IPS-15b (cell line): ENCODE data around the gene NDUFA6.

Experiments used
- H3K27me3 ChIP-seq: one replicate; pipeline ENCODE4 v1.6.1; 2013; ENCODE audit warnings: low read length; ENCODE audit not compliant: control insufficient read depth, insufficient read depth
- H3K36me3 ChIP-seq: one replicate; pipeline ENCODE4 v1.6.1; 2013; ENCODE audit warnings: low read length; ENCODE audit not compliant: control insufficient read depth, insufficient read depth
- H3K4me1 ChIP-seq: one replicate; pipeline ENCODE4 v1.6.1; 2013; ENCODE audit warnings: mild to moderate bottlenecking, low read length; ENCODE audit not compliant: control insufficient read depth, insufficient read depth
- H3K4me3 ChIP-seq: one replicate; pipeline ENCODE4 v1.5.1; 2013; ENCODE audit warnings: low read depth, low read length
- H3K9ac ChIP-seq: one replicate; pipeline ENCODE4 v1.6.1; 2013; ENCODE audit warnings: low read depth, mild to moderate bottlenecking, low read length
- H3K9me3 ChIP-seq: one replicate; pipeline ENCODE4 v1.6.1; 2013; ENCODE audit warnings: mild to moderate bottlenecking, low read length; ENCODE audit not compliant: control insufficient read depth, insufficient read depth

NDUFA6 gene

GRCh38 chr22:42101199-42101598 is 10.6 kb upstream of the NDUFA6 start:
- Histone ChIP-seq H3K36me3 (no peaks in the 10 kb centered on the region), H3K27me3 (no peaks in the 10 kb centered on the region), H3K9ac (no peak overlapping the region), H3K4me1 (no peaks in the 10 kb centered on the region), H3K9me3 (peaks cover 4% of the 10 kb centered on the region), H3K4me3 (no peak overlapping the region)

- H3K27me3 ChIP-seq = peaks cover 3% of the 10 kb centered on the region
- peaks cover 3% of the 10 kb centered on the region for H3K4me1 ChIP-seq
- H3K36me3 ChIP-seq = peaks cover 11% of the 10 kb centered on the region
- no peaks in the 10 kb centered on the region for H3K9me3 ChIP-seq
- peak overlapping the region; percentile 70 for H3K9ac ChIP-seq
- H3K4me3 ChIP-seq = peak overlapping the region; percentile 98
These were observed 847 bp upstream of the NDUFA6 start for GRCh38 chr22:42091455-42091782.

DNA sequence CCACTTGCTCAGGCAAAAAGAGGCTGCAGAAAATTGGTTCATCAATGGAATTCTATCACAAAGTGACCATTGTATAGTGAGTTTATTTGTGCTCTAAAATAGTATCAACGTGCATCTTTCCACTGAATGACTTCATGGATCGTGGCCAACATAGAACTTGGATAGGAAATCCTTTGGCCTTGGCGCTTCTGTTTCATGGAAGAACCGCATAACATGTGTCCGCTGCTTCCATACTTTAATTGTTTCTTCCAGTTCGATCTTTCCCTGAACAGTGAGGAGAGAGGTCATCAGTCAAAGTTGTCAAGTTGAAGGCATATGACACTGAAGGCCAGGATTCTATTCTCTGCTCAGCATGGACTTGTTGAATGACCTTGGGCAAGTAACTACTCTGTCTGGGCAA is 4.5 kb downstream of the NDUFA6 start:
- peaks cover 30% of the 10 kb centered on the region for H3K36me3 ChIP-seq
- H3K4me3 ChIP-seq = no peak overlapping the region
- H3K4me1 ChIP-seq = no peaks in the 10 kb centered on the region
- H3K9ac ChIP-seq = no peak overlapping the region
- H3K27me3 ChIP-seq = no peaks in the 10 kb centered on the region
- H3K9me3 ChIP-seq = no peaks in the 10 kb centered on the region

- Histone ChIP-seq H3K27me3 (no peaks in the 10 kb centered on the region), H3K36me3 (peaks cover 26% of the 10 kb centered on the region), H3K9ac (no peak overlapping the region), H3K4me3 (no peak overlapping the region), H3K9me3 (no peaks in the 10 kb centered on the region), H3K4me1 (no peaks in the 10 kb centered on the region)
These were observed 5.7 kb downstream of the NDUFA6 start for GRCh38 chr22:42084874-42085273.

DNA sequence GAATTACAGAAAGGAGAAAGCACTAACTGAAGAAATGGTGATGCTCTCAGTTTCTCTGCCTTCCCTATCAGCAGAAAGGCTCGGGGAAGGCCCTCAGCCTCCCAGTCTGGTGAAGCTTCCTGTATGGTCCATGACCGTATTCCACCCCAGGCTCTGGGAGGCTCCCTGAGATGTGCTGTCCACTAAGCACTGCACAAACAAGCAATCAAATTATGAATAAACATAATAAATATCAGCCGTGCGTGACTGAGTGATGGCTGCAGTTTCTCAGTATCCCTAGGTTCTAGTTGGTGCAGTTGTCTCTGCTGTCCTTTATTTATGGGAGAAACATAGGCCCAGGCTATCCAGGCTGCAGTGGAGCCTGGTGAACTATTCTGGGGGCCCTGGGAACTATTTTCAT is 7.5 kb downstream of the NDUFA6 start:
- no peaks in the 10 kb centered on the region for H3K27me3 ChIP-seq
- no peak overlapping the region for H3K9ac ChIP-seq

GRCh38 chr22:42080287-42080686 is 10.3 kb downstream of the NDUFA6 start:
- peaks cover 16% of the 10 kb centered on the region for H3K36me3 ChIP-seq
- H3K9me3 ChIP-seq = no peaks in the 10 kb centered on the region
- peak overlapping the region; percentile 84 for H3K4me3 ChIP-seq
- no peak overlapping the region for H3K9ac ChIP-seq
- no peaks in the 10 kb centered on the region for H3K27me3 ChIP-seq
- peaks cover 4% of the 10 kb centered on the region for H3K4me1 ChIP-seq

More for the DNA sequence above, 7.5 kb downstream of the NDUFA6 start:
- peaks cover 23% of the 10 kb centered on the region for H3K36me3 ChIP-seq
- H3K4me1 ChIP-seq = peaks cover 4% of the 10 kb centered on the region
- no peaks in the 10 kb centered on the region for H3K9me3 ChIP-seq
- no peak overlapping the region for H3K4me3 ChIP-seq

DNA sequence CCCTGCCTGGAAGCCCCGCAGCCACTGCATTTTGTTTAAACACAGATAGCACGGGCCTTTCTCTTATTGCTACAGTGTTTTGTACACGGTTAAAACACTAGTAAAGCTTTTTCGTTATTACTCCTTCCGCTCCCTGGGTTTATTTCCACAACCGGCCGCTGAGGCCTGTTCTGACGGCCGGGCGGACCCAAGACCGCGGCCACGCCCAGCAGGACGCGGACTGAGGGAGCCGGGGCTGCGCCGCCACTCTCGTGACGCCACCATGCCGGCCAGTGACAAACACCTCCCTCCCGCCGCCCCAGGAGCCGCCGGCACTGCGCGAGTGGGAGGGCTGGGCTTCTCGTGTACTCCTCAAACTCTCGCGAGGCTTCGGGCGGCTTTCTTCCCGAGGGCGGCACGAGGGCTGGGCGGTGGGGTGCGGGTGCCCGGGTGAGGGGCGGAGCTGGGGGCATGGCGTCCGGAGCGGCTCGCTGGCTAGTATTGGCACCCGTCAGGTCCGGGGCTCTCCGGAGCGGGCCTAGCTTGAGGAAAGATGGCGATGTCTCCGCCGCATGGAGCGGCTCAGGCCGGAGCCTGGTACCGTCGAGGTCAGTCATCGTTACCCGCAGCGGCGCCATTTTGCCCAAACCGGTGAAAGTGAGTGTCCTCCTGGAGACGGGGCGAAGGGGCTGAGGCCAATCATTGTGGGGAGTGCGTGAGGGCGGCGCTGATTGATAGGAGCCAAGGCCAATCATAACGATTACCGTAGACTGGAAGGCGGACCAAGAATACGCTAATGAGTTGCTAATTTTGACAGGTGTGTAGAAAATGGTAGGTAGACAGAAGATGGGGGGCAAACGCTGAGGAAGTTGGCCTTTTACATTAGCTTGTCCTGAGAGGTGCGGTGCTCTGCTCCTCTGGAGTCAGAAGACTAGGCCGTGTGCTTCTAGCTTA is 11.0 kb downstream of the NDUFA6 start, which contains the start of gene SMDT1:
Gene SMDT1 (plus strand): TSS at position 382 of the 933 bp plus-strand sequence. CDS start 69 bp downstream, at position 451.
- Histone ChIP-seq H3K36me3 (peaks cover 16% of the 10 kb centered on the region), H3K27me3 (no peaks in the 10 kb centered on the region), H3K9ac (peak within 1 kb of the TSS; percentile 74), H3K4me3 (peak within 1 kb of the TSS; percentile 84), H3K9me3 (no peaks in the 10 kb centered on the region), H3K4me1 (peaks cover 4% of the 10 kb centered on the region)

- H3K9me3 ChIP-seq = no peaks in the 10 kb centered on the region
- H3K9ac ChIP-seq = peak overlapping the region; percentile 74
- H3K4me3 ChIP-seq = peak overlapping the region; percentile 84
- peaks cover 4% of the 10 kb centered on the region for H3K4me1 ChIP-seq
- H3K27me3 ChIP-seq = no peaks in the 10 kb centered on the region
- H3K36me3 ChIP-seq = peaks cover 16% of the 10 kb centered on the region
These were observed 11.9 kb downstream of the NDUFA6 start for GRCh38 chr22:42078469-42079318.

DNA sequence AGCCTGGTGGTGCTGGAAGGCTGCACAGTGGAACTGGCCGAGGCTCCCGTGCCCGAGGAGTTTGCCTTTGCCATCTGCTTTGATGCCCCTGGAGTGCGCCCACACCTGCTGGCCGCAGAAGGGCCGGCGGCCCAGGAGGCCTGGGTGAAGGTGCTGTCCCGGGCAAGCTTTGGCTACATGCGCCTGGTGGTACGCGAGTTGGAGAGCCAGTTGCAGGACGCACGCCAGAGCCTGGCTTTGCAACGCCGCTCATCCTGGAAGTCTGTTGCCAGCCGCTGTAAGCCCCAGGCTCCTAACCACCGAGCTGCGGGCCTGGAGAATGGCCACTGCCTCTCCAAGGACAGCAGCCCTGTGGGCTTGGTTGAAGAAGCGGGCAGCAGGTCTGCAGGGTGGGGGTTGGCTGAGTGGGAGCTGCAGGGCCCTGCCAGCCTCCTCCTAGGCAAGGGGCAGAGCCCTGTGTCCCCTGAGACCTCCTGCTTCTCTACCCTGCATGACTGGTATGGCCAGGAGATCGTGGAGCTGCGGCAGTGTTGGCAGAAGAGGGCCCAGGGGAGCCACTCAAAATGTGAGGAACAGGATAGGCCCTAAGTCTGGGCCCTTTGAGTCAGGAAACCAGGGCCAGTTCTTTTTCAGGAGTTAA is 13.0 kb downstream of the NDUFA6 start:
- H3K4me1 ChIP-seq = peaks cover 9% of the 10 kb centered on the region
- H3K36me3 ChIP-seq = peaks cover 9% of the 10 kb centered on the region
- H3K9me3 ChIP-seq = no peaks in the 10 kb centered on the region
- no peak overlapping the region for H3K4me3 ChIP-seq
- H3K9ac ChIP-seq = no peak overlapping the region
- H3K27me3 ChIP-seq = peaks cover 6% of the 10 kb centered on the region

GRCh38 chr22:42076764-42077485 is 13.6 kb downstream of the NDUFA6 start:
- H3K9ac ChIP-seq = no peak overlapping the region
- H3K36me3 ChIP-seq = peaks cover 5% of the 10 kb centered on the region
- peaks cover 9% of the 10 kb centered on the region for H3K4me1 ChIP-seq
- H3K27me3 ChIP-seq = peaks cover 6% of the 10 kb centered on the region
- no peak overlapping the region for H3K4me3 ChIP-seq
- no peaks in the 10 kb centered on the region for H3K9me3 ChIP-seq
